ENCODE measurements around the gene ZSCAN32. TPM values are rescaled to one million over a fixed set of nuclear protein-coding genes. Genes with fewer than 3 reads are reported as not detected.

The ZSCAN32 gene
- total RNA-seq, 1 experiment from 2014 or later: 19.5 TPM

- no peak for DNase-seq
These were observed 22.9 kb downstream of the ZSCAN32 start for GRCh38 chr16:3377917-3378316.

GRCh38 chr16:3375680-3376079, 25.1 kb downstream of the ZSCAN32 start:
- H3K27me3 ChIP-seq (ENCODE audit: control insufficient read depth, insufficient read depth, low read length): no peaks in the 10 kb centered on the region
- H3K36me3 ChIP-seq (replicated peaks; ENCODE audit: control insufficient read depth, insufficient read depth, low read length): no peaks in the 10 kb centered on the region
- no peak overlapping the region for H3K4me3 ChIP-seq (ENCODE audit: insufficient read depth, low read depth, low read length)
- no peak for DNase-seq

More at GRCh38 chr16:3377917-3378316, 22.9 kb downstream of the ZSCAN32 start:
- H3K27me3 ChIP-seq (ENCODE audit: control insufficient read depth, insufficient read depth, low read length): no peaks in the 10 kb centered on the region
- peaks cover 6% of the 10 kb centered on the region for H3K36me3 ChIP-seq (replicated peaks; ENCODE audit: control insufficient read depth, insufficient read depth, low read length)
- H3K4me3 ChIP-seq (ENCODE audit: insufficient read depth, low read depth, low read length): no peak overlapping the region

DNA sequence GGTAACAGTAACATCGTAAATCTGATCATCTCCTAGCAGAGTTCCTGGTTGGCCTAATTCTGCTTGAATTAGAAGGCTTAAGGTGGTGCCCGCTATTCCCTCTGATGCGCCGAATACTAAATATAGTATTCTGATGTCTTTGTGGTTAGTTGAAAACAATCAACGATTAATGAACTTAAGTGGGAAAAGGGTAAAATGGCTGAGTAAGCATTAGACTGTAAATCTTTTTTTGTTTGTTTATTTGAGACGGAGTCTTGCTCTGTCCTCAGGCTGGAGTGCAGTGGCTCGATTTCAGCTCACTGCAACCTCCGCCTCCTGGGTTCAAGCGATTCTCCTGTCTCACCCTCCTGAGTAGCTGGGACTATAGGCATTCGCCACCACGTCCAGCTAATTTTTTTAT, 31.7 kb downstream of the ZSCAN32 start:
- H3K36me3 ChIP-seq (replicated peaks; ENCODE audit: control insufficient read depth, insufficient read depth, low read length): no peaks in the 10 kb centered on the region
- no peak overlapping the region for H3K4me3 ChIP-seq (ENCODE audit: insufficient read depth, low read depth, low read length)
- H3K27me3 ChIP-seq (ENCODE audit: control insufficient read depth, insufficient read depth, low read length): no peaks in the 10 kb centered on the region
- no peak for DNase-seq

DNA sequence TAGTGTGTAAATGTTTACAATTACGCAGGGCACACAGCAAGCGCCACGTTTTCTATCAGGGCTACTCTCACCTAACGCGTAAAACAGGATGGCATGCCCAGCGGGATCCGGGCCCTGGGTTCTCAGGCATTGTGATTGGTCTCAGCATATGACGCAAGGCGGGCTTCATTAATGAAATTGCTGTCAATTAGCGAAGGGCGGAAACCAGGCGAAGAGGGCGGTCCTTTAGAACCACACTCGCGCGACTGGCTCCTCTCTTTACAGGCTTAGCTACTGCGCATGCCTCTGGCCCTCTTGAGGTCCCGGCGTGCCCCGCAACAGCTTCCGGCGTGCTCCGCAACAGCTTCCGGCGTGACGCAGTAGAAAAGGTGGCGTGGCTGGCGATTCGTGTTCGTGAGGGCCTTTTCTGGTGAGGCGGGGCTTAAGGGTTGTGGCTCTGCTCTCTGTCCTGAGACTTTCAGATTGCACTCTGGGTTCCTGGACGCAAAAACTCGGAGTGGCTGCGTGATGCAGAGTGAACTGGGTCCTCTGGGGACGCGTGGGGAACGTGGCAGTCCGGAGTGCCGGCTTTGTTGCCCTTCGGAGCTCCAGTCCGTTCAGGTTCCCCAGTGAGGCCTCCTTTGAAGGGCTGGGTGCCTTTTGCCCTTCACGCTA, 35.9 kb downstream of the ZSCAN32 start:
- H3K4me3 ChIP-seq (ENCODE audit: insufficient read depth, low read depth, low read length): no peak overlapping the region
- H3K27me3 ChIP-seq (ENCODE audit: control insufficient read depth, insufficient read depth, low read length): no peaks in the 10 kb centered on the region
- no peaks in the 10 kb centered on the region for H3K36me3 ChIP-seq (replicated peaks; ENCODE audit: control insufficient read depth, insufficient read depth, low read length)
- DNase-seq: peak; percentile 30

- H3K4me3 ChIP-seq (ENCODE audit: insufficient read depth, low read depth, low read length): no peak overlapping the region
- no peak for DNase-seq
- H3K27me3 ChIP-seq (ENCODE audit: control insufficient read depth, insufficient read depth, low read length): no peaks in the 10 kb centered on the region
- H3K36me3 ChIP-seq (replicated peaks; ENCODE audit: control insufficient read depth, insufficient read depth, low read length): no peaks in the 10 kb centered on the region
These were observed 37.0 kb downstream of the ZSCAN32 start for GRCh38 chr16:3363793-3364192.

DNA sequence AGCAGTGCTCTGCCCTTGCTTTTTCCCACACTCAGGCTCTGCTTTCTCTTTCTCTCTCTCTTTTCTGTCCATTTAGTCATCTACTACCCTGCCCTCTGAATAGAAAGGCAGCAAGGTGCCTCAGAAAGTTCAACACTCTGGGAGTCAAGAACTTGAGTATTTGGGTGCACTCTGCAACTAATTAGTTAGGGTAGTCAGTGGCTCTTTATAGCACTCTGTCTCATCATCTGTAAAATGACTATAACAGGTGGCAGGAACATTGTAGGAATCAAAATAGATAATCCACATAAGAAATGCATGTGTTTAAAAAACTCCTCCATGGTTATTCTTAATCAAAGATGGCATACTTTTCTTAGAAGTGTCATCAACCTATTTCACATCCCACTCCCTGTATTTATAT, 37.9 kb downstream of the ZSCAN32 start:
- no peaks in the 10 kb centered on the region for H3K36me3 ChIP-seq (replicated peaks; ENCODE audit: control insufficient read depth, insufficient read depth, low read length)
- DNase-seq: no peak

GRCh38 chr16:3358871-3359270, 41.9 kb downstream of the ZSCAN32 start:
- H3K4me3 ChIP-seq (ENCODE audit: insufficient read depth, low read depth, low read length): no peak overlapping the region
- no peaks in the 10 kb centered on the region for H3K27me3 ChIP-seq (ENCODE audit: control insufficient read depth, insufficient read depth, low read length)
- H3K36me3 ChIP-seq (replicated peaks; ENCODE audit: control insufficient read depth, insufficient read depth, low read length): no peaks in the 10 kb centered on the region
- no peak for DNase-seq

More for the DNA sequence above, 37.9 kb downstream of the ZSCAN32 start:
- Histone ChIP-seq H3K4me3 (ENCODE audit: insufficient read depth, low read depth, low read length) (no peak overlapping the region), H3K27me3 (ENCODE audit: control insufficient read depth, insufficient read depth, low read length) (no peaks in the 10 kb centered on the region)

GRCh38 chr16:3356118-3356517, 44.7 kb downstream of the ZSCAN32 start:
- no peak for DNase-seq
- no peak overlapping the region for H3K4me3 ChIP-seq (ENCODE audit: insufficient read depth, low read depth, low read length)

DNA sequence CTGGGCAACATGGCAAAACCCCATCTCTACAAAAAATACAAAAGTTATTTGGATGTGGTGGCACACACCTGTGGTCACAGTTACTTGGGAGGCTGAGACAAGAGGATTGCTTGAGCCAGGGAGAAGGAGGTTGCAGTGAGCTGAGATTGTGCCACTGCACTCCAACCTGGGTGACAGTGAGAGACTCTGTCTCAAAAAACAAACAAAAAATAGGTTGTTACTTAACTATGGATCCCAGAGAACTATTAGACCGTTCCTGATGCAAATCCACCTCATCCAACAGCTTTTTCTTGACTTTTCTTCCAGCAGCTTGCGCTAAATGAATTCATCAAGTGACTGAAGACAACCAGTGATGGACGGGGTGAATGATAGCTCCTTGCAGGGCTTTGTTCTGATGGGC, 45.2 kb downstream of the ZSCAN32 start, which contains the start of gene OR2C1:
Gene OR2C1, plus strand, starts transcription at position 301 of the 400 bp plus-strand sequence. Its CDS starts 52 bp downstream, at position 353.
- Histone ChIP-seq H3K27me3 (ENCODE audit: control insufficient read depth, insufficient read depth, low read length) (no peaks in the 10 kb centered on the region), H3K36me3 (replicated peaks; ENCODE audit: control insufficient read depth, insufficient read depth, low read length) (no peaks in the 10 kb centered on the region), H3K4me3 (ENCODE audit: insufficient read depth, low read depth, low read length) (no peak within 1 kb of the TSS)
- no peak for DNase-seq

More at GRCh38 chr16:3356118-3356517, 44.7 kb downstream of the ZSCAN32 start:
- Histone ChIP-seq H3K36me3 (replicated peaks; ENCODE audit: control insufficient read depth, insufficient read depth, low read length) (no peaks in the 10 kb centered on the region), H3K27me3 (ENCODE audit: control insufficient read depth, insufficient read depth, low read length) (no peaks in the 10 kb centered on the region)

DNA sequence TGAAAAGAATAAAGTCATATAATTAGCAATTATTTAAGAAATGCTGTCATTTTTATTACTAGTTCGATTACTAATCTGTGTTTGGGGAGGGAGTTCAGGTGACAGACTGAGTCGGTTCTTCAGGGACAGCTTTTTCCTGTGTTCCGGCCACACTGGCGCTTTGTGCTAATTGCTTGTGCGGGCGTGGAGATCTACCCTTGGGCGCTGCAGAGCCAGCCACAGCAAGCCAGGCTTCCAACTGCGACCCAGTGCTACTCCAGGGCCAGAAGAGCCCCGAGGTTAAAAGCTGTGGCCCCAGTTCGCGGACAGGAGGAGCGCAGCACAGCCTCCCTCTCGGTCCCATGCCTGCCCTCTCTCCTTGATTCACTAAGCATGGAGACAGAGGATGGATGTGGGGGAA, 51.6 kb downstream of the ZSCAN32 start:
- Histone ChIP-seq H3K36me3 (replicated peaks; ENCODE audit: control insufficient read depth, insufficient read depth, low read length) (no peaks in the 10 kb centered on the region), H3K27me3 (ENCODE audit: control insufficient read depth, insufficient read depth, low read length) (no peaks in the 10 kb centered on the region), H3K4me3 (ENCODE audit: insufficient read depth, low read depth, low read length) (no peak overlapping the region)
- DNase-seq: no peak

DNA sequence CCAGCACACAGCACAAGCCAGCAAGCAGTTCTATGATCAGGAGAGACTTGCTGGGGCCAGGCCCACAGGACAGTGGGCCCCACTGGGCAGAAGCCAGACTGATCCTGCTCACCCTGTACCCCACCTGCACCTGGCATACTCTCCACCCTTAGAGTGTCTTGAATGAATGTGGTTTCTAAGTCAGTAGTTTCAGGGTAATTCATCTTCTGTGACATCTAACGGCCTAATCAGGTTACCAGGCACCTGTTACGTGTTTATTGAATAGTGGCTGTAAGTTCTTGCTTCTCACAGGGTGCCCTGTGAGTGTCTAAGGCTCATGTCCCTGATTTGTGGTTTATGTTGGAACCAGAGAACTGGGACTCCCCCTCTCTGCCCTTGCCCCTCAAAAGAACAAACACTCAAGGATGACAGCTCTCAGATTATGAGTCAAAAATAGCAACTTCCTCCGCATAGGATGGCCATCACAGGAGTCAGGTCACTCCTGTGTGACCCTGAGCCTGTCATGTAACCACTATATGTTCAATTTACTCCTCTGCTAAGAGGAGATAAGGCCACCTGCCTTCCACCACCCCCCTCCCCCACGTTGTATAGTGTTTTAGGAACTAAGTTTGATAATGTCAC, 52.1 kb downstream of the ZSCAN32 start:
- no peak overlapping the region for H3K4me3 ChIP-seq (ENCODE audit: insufficient read depth, low read depth, low read length)
- H3K27me3 ChIP-seq (ENCODE audit: control insufficient read depth, insufficient read depth, low read length): no peaks in the 10 kb centered on the region
- H3K36me3 ChIP-seq (replicated peaks; ENCODE audit: control insufficient read depth, insufficient read depth, low read length): no peaks in the 10 kb centered on the region
- DNase-seq: no peak

DNA sequence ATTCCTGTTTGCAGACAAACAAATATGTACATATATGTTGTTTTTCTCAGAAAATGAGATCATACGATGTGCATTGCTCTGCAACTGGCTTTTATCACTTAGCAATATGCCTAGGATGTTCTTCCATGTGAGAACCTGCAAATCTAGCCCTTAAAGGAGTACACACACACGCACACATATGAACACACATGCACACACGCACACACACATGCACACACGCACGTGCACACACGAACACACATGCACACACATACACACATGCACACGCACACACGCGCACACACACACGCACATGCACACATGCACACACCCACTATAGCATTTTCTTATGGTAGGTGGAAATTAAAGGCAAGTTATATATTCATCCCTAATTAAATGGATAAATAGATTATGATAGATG, 53.2 kb downstream of the ZSCAN32 start:
- Histone ChIP-seq H3K4me3 (ENCODE audit: insufficient read depth, low read depth, low read length) (no peak overlapping the region), H3K36me3 (replicated peaks; ENCODE audit: control insufficient read depth, insufficient read depth, low read length) (no peaks in the 10 kb centered on the region), H3K27me3 (ENCODE audit: control insufficient read depth, insufficient read depth, low read length) (no peaks in the 10 kb centered on the region)
- no peak for DNase-seq

GRCh38 chr16:3346041-3346440, 54.8 kb downstream of the ZSCAN32 start:
- Histone ChIP-seq H3K36me3 (replicated peaks; ENCODE audit: control insufficient read depth, insufficient read depth, low read length) (no peaks in the 10 kb centered on the region), H3K27me3 (ENCODE audit: control insufficient read depth, insufficient read depth, low read length) (no peaks in the 10 kb centered on the region), H3K4me3 (ENCODE audit: insufficient read depth, low read depth, low read length) (no peak overlapping the region)
- DNase-seq: no peak

Measured in H7 (cell line).